T follicular helper cell (primary cell): ENCODE measurements around the gene DCLK1.

Source experiments
- DNase-seq: peaks from one replicate; pipeline ENCODE4 v3.0.0-alpha.2; 2020; ENCODE audit warnings: low read depth

The DCLK1 gene

DNA sequence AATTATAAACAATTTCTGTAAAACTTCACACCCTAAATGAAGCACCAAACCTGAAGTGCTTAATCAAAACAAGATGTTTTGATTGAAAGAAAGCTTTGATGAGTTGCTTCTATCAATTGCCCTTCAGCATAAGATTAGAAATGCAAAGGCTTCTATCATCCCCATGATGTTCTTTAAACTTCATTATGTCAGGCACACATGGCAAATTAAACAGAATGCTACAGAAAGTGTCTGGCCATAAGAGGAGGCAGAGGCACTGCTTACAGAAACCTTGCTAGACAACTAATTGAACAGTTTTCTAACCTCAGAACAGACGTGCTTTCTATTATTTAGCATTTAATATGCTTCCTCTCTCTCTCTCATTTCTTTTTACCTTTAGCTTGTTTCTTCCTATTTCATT, 228.1 kb downstream of the DCLK1 start:
- DNase-seq = no peak

DNA sequence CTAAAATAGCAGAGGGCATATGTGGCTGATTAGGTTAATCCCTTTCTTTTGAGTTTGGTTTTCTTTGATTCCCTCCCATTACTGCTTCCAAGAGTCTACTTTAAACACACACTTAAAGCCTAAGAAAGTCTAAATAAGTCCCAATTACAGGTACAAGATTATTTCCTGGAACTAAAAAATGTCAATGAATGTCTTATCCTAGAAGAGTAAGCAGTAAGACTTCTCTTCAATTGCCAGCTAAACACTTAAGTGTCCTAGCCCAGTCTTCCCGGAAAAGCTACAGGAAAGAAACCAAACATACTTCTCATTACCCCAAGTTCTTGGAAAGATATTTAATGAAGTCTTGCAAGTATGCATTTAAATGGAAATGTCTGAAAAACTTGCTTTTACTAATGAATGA, 233.1 kb downstream of the DCLK1 start:
- DNase-seq = no peak

GRCh38 chr13:35894636-35895035, 236.5 kb downstream of the DCLK1 start:
- no peak for DNase-seq

GRCh38 chr13:35892837-35893814, 238.1 kb downstream of the DCLK1 start:
- DNase-seq = no peak

DNA sequence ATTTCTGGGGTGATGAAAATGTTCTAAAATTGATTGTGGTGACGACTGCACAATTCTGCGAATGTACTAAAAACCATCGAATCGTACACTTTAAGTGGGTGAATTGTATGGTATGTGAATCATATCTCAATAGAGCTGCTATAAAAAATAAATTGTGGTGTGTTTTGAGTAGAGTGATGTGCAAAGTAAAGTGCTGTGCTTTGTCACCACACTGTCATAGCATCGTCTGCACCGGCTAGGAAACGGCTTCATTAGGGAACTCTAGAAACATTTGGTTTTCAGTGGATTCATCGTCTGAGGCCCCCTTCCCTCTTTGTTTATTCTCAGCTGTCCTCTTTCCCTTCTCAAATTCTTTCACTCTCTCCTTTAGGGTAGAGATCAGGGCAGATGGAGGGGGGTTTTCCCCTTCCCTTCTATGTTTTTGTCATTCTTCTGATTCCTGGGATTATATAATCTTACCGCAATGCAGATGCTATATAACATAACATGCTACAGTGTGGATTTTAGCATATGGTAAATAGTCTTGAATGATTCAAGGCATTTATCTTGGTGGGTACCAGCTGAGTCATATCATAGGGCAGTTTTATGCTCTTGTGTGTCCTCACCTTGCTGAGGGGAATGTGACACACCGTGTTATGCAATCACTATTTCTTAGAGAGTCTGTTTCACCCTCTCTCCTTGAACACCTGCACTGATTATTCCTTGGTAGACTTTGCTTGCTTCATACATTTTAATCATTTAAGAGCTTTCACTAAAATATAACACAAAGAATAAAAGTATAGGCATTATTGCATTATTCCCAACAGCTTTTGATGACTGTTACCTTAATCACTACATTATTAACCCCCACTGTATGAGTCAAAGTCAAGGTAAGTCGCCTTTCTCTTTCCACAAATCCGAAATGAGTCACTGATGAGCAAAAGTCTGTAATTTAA, 239.4 kb downstream of the DCLK1 start:
- no peak for DNase-seq

DNA sequence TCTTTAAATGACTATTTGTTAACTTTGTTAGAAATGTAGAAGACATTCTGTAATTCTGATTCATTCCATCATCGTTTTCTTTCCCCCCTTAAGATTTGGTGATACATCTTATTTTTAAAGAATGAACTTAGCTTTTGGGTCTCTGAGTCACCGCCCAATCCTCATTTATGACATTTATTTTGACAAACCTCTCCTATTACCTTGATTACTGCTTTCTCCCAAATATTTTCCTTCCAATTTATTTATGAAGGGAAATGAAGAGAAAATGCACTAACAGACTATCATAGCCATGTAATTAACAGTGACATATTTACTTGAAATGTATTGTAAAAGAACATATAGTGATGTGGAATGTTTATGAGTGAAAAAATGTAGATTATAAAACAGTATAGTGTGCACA, 241.6 kb downstream of the DCLK1 start:
- no peak for DNase-seq

- DNase-seq = no peak
These were observed 242.2 kb downstream of the DCLK1 start for GRCh38 chr13:35888981-35889380.

DNA sequence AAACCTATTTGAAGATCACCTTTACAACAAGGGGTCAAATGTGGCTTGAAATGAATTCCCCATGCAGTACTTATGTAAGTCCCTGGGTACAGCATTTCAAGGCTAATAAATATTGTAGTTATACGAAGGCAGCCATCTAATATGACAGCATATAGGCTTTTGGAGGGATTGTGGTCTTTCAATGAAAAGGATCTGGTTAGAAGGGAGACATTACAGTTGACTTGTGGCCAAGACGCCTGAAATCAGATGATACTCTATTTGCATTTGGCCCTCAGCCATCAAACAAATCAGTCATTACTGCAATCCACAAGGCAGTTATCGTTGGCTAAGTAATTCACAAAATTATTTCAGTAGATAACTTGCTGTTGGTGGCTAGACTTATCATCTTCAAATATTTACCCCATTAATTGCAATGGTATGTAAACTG, 242.7 kb downstream of the DCLK1 start:
- DNase-seq = no peak

DNA sequence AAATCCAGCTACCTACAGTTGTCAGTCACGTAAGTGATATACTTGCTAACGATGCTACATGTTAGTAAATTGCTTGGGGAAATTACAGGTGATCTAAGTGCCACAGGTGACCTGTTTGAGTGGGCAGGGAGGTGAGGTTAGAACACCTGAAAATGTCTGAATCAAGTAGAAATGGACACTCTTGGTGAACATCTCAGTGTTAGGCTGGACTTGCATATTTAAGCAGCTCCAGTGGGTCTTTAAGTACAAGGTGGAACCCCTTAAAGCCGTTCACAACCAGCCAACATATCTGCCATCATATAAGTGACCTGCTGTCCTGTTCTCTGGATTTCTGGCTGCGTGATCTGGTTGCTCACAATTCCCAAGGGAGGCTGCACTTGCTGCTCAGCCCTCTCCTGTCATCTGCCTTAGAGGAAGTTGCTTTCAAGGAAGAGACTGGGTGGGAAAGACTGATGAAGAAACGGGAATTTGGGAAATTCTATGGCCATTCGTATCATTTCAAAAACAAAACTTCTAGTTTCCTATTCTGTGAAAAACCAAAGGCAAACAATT, 244.0 kb downstream of the DCLK1 start:
- DNase-seq = no peak

GRCh38 chr13:35886332-35887114, 244.7 kb downstream of the DCLK1 start:
- DNase-seq = no peak

DNA sequence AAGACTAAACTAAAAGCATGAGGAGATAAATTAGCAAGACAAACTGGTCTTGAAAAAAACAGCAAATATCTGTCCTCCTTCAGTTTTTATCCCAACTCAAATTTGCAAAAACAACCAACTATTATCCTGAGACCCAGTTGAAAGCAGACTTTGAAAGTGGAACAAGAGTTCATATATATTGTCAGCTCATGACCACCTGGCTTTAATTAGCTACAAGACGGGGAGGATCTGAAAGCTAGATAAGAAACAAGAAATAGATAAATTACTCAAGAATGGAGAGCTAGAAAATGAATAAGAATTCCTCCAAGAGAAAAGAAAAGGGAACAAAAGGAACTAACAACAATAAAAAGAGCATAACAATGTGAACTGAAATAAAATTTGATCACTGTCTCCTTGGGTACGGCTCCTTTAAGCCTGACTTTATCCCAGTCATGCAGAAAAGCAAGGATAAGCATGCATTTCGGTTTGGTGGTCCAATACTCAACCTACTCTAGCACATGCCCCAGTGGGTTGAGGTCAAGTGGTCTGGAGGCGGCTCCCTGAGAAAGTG, 246.9 kb downstream of the DCLK1 start:
- no peak for DNase-seq

DNA sequence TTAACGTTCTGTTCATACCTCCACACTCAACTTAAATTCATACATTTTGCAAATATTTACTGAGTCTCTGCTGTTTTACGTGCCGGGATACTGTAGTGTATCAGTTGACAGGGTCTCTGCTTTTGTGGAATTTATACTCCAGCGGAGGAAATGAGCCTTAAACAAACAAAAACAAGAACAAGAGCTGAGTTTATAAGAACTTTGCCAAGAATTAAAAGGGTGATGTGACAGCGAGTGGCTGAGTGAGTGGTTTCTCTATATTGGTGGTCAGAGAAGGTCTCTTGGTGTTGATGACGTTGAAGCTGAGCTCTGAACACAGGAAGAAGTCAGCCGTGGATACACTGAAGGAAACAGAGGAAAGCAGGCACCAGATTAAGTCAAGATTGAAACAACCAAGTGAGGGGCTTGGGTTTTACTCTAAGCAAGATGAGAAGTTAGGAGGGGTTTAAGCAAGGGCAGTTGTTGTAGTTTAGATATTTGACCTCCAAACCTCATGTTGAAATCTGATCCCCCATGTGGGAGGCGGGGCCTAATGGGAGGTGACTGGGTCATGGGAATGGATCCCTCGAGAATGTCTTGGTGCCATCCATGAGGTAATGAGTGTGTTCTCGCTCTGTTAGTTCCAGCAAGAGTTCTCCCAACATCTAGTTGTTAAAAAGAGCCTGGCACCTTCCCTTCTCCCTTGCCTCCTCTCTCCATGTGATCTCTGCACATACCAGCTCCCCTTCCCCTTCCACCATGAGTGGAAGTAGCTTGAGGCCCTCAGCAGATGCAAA, 248.3 kb downstream of the DCLK1 start:
- DNase-seq = no peak

- DNase-seq = no peak
These were observed 249.8 kb downstream of the DCLK1 start for GRCh38 chr13:35881360-35881759.

GRCh38 chr13:35879111-35879510, 252.1 kb downstream of the DCLK1 start:
- no peak for DNase-seq

GRCh38 chr13:35876601-35877000, 254.6 kb downstream of the DCLK1 start:
- DNase-seq = no peak

DNA sequence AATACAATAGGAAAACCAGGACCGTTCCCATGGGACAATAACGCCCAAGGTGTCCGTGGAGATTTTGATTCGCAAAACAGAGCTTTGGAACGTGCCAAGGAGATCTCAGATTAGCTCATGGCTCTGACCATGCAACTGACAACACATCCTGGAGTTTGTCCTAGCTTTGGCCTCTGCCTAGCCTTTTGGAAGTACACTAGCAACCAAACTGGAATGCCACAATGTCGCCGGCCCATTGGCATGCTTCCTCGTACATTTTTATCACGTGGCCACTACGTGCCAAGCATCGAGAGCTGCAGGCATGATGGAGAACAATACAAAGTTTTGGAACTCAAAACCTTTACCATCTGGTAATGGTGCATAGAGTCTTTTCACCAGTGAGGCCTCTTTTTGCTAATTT, 256.5 kb downstream of the DCLK1 start:
- no peak for DNase-seq

- no peak for DNase-seq
These were observed 258.8 kb downstream of the DCLK1 start for GRCh38 chr13:35872369-35872768.

GRCh38 chr13:35871561-35871960, 259.6 kb downstream of the DCLK1 start:
- DNase-seq = no peak

GRCh38 chr13:35866801-35867200, 264.4 kb downstream of the DCLK1 start:
- no peak for DNase-seq
